ENCODE results near the gene GALNT16.

The GALNT16 gene

GRCh38 chr14:69303086-69303485 is 43.1 kb downstream of the GALNT16 start:
- no peak for ATAC-seq (ENCODE audit: insufficient read depth, low read depth)
- TF ChIP-seq CTCF (IDR thresholded peaks at IDR 0.05; ENCODE audit: borderline replicate concordance, extremely low read depth, low read length, poor library complexity, severe bottlenecking) (no peak), EZH2 (IDR thresholded peaks at IDR 0.05; ENCODE audit: borderline replicate concordance, low read depth, low read length, severe bottlenecking) (no peak)
- H3K9me3 ChIP-seq (ENCODE audit: insufficient read depth, low read length, severe bottlenecking): no peaks in the 10 kb centered on the region
- DNase-seq: no peak
- no peak overlapping the region for H3K9ac ChIP-seq (ENCODE audit: low read depth, low read length)
- no peak overlapping the region for H2AFZ ChIP-seq (ENCODE audit: low read depth, low read length)
- peaks cover 52% of the 10 kb centered on the region for H3K27me3 ChIP-seq (ENCODE audit: insufficient read depth, low read length, poor library complexity)
- no peaks in the 10 kb centered on the region for H4K20me1 ChIP-seq (ENCODE audit: insufficient read depth, low read length)
- H3K27ac ChIP-seq (ENCODE audit: low read length): no peak overlapping the region
- no peaks in the 10 kb centered on the region for H3K4me1 ChIP-seq (ENCODE audit: insufficient read depth, low read length)
- H3K79me2 ChIP-seq (ENCODE audit: insufficient read depth, low read length): no peaks in the 10 kb centered on the region
- no peak overlapping the region for H3K4me2 ChIP-seq (ENCODE audit: insufficient read depth, low read length)
- H3K4me3 ChIP-seq (ENCODE audit: low read depth in 1 of 2, low read length in 2 of 2): no peak overlapping the region
- no peaks in the 10 kb centered on the region for H3K36me3 ChIP-seq (ENCODE audit: insufficient read depth, low read length)

GRCh38 chr14:69312608-69313007 is 52.6 kb downstream of the GALNT16 start:
- DNase-seq (no peak), ATAC-seq (ENCODE audit: insufficient read depth, low read depth) (no peak)
- Histone ChIP-seq H3K4me1 (ENCODE audit: insufficient read depth, low read length) (no peaks in the 10 kb centered on the region), H3K27me3 (ENCODE audit: insufficient read depth, low read length, poor library complexity) (peaks cover 13% of the 10 kb centered on the region), H3K4me3 (ENCODE audit: low read depth in 1 of 2, low read length in 2 of 2) (no peak overlapping the region), H3K9ac (ENCODE audit: low read depth, low read length) (no peak overlapping the region), H3K27ac (ENCODE audit: low read length) (no peak overlapping the region), H3K4me2 (ENCODE audit: insufficient read depth, low read length) (no peak overlapping the region), H2AFZ (ENCODE audit: low read depth, low read length) (no peak overlapping the region), H3K79me2 (ENCODE audit: insufficient read depth, low read length) (no peaks in the 10 kb centered on the region), H3K36me3 (ENCODE audit: insufficient read depth, low read length) (no peaks in the 10 kb centered on the region), H4K20me1 (ENCODE audit: insufficient read depth, low read length) (no peaks in the 10 kb centered on the region), H3K9me3 (ENCODE audit: insufficient read depth, low read length, severe bottlenecking) (no peaks in the 10 kb centered on the region)
- TF ChIP-seq EZH2 (IDR thresholded peaks at IDR 0.05; ENCODE audit: borderline replicate concordance, low read depth, low read length, severe bottlenecking) (no peak), CTCF (IDR thresholded peaks at IDR 0.05; ENCODE audit: borderline replicate concordance, extremely low read depth, low read length, poor library complexity, severe bottlenecking) (no peak)

DNA sequence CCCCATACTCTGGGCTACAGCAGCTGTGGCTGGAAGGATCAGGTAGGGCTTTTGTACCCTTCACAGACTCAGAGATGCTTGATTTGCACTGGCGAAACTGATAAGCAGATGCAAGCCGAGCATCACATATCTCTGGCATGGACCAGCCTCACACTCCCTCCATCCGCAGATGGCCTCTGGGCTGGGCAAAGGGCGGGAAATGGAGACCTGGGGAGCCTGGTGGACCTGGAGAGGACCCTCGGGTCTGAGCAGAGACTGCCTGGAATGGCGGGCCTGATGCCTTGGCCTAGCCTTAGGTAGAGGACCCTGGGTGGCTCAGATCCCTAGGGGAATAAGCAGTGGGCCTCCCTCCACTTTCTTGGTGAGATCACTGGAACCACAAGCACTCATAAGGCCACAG is 53.2 kb downstream of the GALNT16 start:
- Histone ChIP-seq H4K20me1 (ENCODE audit: insufficient read depth, low read length) (no peaks in the 10 kb centered on the region), H2AFZ (ENCODE audit: low read depth, low read length) (no peak overlapping the region), H3K4me1 (ENCODE audit: insufficient read depth, low read length) (no peaks in the 10 kb centered on the region), H3K36me3 (ENCODE audit: insufficient read depth, low read length) (no peaks in the 10 kb centered on the region), H3K4me3 (ENCODE audit: low read depth in 1 of 2, low read length in 2 of 2) (no peak overlapping the region), H3K4me2 (ENCODE audit: insufficient read depth, low read length) (no peak overlapping the region), H3K9me3 (ENCODE audit: insufficient read depth, low read length, severe bottlenecking) (no peaks in the 10 kb centered on the region), H3K27me3 (ENCODE audit: insufficient read depth, low read length, poor library complexity) (peaks cover 10% of the 10 kb centered on the region), H3K79me2 (ENCODE audit: insufficient read depth, low read length) (no peaks in the 10 kb centered on the region), H3K9ac (ENCODE audit: low read depth, low read length) (no peak overlapping the region), H3K27ac (ENCODE audit: low read length) (no peak overlapping the region)
- no peak for TF ChIP-seq CTCF (IDR thresholded peaks at IDR 0.05; ENCODE audit: borderline replicate concordance, extremely low read depth, low read length, poor library complexity, severe bottlenecking)
- TF ChIP-seq EZH2 (IDR thresholded peaks at IDR 0.05; ENCODE audit: borderline replicate concordance, low read depth, low read length, severe bottlenecking): no peak
- no peak for DNase-seq
- no peak for ATAC-seq (ENCODE audit: insufficient read depth, low read depth)

- Histone ChIP-seq H3K36me3 (ENCODE audit: insufficient read depth, low read length) (no peaks in the 10 kb centered on the region), H3K4me2 (ENCODE audit: insufficient read depth, low read length) (no peak overlapping the region), H3K79me2 (ENCODE audit: insufficient read depth, low read length) (no peaks in the 10 kb centered on the region), H3K4me3 (ENCODE audit: low read depth in 1 of 2, low read length in 2 of 2) (no peak overlapping the region), H3K4me1 (ENCODE audit: insufficient read depth, low read length) (no peaks in the 10 kb centered on the region), H3K9me3 (ENCODE audit: insufficient read depth, low read length, severe bottlenecking) (no peaks in the 10 kb centered on the region), H3K27ac (ENCODE audit: low read length) (no peak overlapping the region), H2AFZ (ENCODE audit: low read depth, low read length) (no peak overlapping the region), H3K9ac (ENCODE audit: low read depth, low read length) (no peak overlapping the region), H3K27me3 (ENCODE audit: insufficient read depth, low read length, poor library complexity) (peaks cover 10% of the 10 kb centered on the region), H4K20me1 (ENCODE audit: insufficient read depth, low read length) (no peaks in the 10 kb centered on the region)
- no peak for DNase-seq
- ATAC-seq (ENCODE audit: insufficient read depth, low read depth): no peak
- no peak for TF ChIP-seq CTCF (IDR thresholded peaks at IDR 0.05; ENCODE audit: borderline replicate concordance, extremely low read depth, low read length, poor library complexity, severe bottlenecking)
Observed at GRCh38 chr14:69314327-69314726, 54.4 kb downstream of the GALNT16 start.
